Neural progenitor cell (in vitro differentiated cells): ENCODE results near the gene LBR.

Source experiments
- CTCF ChIP-seq: fragments of 200-600 bp; sonication (generic); IDR thresholded peaks from 2 replicates; pipeline ENCODE4 v1.5.1; 2017; ENCODE audit warnings: antibody characterized with exemption, mild to moderate bottlenecking
- EZH2 ChIP-seq: fragments of 200-600 bp; sonication (generic); IDR thresholded peaks from 2 replicates; pipeline ENCODE4 v1.6.1; 2017; ENCODE audit warnings: antibody characterized with exemption, mild to moderate bottlenecking, moderate library complexity
- EZH2phosphoT487 ChIP-seq: fragments of 200-600 bp; sonication (generic); IDR thresholded peaks from 2 replicates; pipeline ENCODE4 v1.6.1; 2017; ENCODE audit warnings: antibody characterized with exemption

- TF ChIP-seq CTCF (no peak), EZH2 (no peak), EZH2phosphoT487 (no peak)
These were observed 1.2 kb downstream of the LBR start for GRCh38 chr1:225426395-225427234.
